HL-60 (cell line): ENCODE data around the gene POLR2B.
"Not testable (repeated sequence)": the region's sequence is repeated elsewhere in the genome, so short reads cannot be mapped to it uniquely, and the experiment has no call there.

Experiments used
- DNase-seq, 2 experiments: peaks; one replicate each; pipeline ENCODE4 v3.0.0-alpha.2; 2010 to 2020; ENCODE audit warnings: low read depth in 1 of 2, low spot score in 1 of 2
- H3K27ac ChIP-seq: fragments of 250-450 bp; sonication (Bioruptor Pico); replicated peaks from 2 replicates; pipeline ENCODE4 v1.5.1; 2020; ENCODE audit warnings: mild to moderate bottlenecking, moderate library complexity
- H3K27me3 ChIP-seq: fragments of 250-450 bp; sonication (Bioruptor Pico); 2 replicates; pipeline ENCODE4 v1.5.1; 2021; ENCODE audit warnings: mild to moderate bottlenecking, moderate library complexity; ENCODE audit not compliant: insufficient read depth, poor library complexity, severe bottlenecking
- H3K4me3 ChIP-seq: replicated peaks from 2 replicates; pipeline ENCODE4 v1.5.1; 2011; ENCODE audit warnings: mild to moderate bottlenecking, control low read depth, low read length; ENCODE audit not compliant: insufficient read depth
- GABPA ChIP-seq: IDR thresholded peaks from 2 replicates; pipeline ENCODE4 v1.6.1; 2012; ENCODE audit warnings: low read depth
- POLR2AphosphoS5 ChIP-seq: IDR thresholded peaks from 2 replicates; pipeline ENCODE4 v1.6.1; 2012; ENCODE audit warnings: low read depth
- SPI1 ChIP-seq: IDR thresholded peaks from 2 replicates; pipeline ENCODE4 v1.6.1; 2012; ENCODE audit warnings: low read depth, mild to moderate bottlenecking, borderline replicate concordance
- TF ChIP-seq, protein P1 (sequence below): IDR thresholded peaks from one replicate; pipeline ENCODE4 v1.5.1; 2011; ENCODE audit warnings: low read length, control low read depth, inconsistent platforms; ENCODE audit not compliant: insufficient read depth
- TF ChIP-seq, protein P2 (sequence below): IDR thresholded peaks from 2 replicates; pipeline ENCODE4 v1.6.1; 2012; ENCODE audit warnings: low read depth; ENCODE audit not compliant: insufficient replicate concordance

POLR2B gene

DNA sequence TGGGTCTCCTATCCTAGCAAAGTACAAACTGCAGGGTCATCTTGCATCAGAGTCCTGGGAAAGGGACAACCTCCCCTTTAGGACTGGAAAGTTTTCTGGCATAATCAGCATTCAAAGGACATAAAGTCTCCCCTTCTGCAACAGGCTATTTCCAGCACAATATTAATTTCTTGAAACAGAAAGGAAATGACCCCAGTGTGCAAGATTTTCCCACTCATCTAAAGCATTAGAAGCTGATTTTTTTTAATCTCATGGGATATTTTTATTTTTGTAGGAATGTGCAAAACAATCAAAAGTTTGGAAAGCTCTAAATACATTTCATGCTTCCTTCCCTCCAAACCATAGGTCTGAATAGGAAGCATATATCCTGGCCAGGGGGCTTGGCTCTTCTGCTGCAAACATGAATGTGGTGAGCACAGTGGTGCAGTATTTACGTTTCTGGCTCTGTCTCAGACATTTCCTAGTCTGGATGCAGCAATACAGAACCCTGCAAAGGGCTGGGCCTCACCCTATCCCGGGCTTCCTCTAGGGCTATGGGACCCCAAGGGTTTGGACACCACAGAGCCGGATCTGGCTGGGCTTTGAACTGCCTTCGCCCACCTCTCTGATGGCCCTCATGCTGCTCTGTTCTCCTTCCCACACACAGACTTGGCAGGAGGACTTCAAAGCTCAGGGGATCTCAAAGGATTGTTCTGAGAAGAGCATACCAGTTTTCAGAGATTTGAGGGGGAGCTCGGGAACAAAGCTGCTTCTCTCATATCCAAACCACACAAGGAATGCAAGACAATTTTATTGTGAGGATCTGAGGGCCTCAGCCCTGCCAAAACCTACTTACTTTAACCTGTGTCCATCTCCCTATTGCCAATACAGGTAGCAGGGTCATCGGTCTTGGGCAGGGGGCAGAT is 64.9 kb downstream of the POLR2B start:
- Histone ChIP-seq H3K27me3 (no peaks in the 10 kb centered on the region), H3K27ac (no peak overlapping the region), H3K4me3 (no peak overlapping the region)
- TF ChIP-seq POLR2AphosphoS5 (no peak), GABPA (no peak), SPI1 (no peak)
- TF ChIP-seq, protein P1, sequence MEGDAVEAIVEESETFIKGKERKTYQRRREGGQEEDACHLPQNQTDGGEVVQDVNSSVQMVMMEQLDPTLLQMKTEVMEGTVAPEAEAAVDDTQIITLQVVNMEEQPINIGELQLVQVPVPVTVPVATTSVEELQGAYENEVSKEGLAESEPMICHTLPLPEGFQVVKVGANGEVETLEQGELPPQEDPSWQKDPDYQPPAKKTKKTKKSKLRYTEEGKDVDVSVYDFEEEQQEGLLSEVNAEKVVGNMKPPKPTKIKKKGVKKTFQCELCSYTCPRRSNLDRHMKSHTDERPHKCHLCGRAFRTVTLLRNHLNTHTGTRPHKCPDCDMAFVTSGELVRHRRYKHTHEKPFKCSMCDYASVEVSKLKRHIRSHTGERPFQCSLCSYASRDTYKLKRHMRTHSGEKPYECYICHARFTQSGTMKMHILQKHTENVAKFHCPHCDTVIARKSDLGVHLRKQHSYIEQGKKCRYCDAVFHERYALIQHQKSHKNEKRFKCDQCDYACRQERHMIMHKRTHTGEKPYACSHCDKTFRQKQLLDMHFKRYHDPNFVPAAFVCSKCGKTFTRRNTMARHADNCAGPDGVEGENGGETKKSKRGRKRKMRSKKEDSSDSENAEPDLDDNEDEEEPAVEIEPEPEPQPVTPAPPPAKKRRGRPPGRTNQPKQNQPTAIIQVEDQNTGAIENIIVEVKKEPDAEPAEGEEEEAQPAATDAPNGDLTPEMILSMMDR: no peak
- TF ChIP-seq, protein P2, sequence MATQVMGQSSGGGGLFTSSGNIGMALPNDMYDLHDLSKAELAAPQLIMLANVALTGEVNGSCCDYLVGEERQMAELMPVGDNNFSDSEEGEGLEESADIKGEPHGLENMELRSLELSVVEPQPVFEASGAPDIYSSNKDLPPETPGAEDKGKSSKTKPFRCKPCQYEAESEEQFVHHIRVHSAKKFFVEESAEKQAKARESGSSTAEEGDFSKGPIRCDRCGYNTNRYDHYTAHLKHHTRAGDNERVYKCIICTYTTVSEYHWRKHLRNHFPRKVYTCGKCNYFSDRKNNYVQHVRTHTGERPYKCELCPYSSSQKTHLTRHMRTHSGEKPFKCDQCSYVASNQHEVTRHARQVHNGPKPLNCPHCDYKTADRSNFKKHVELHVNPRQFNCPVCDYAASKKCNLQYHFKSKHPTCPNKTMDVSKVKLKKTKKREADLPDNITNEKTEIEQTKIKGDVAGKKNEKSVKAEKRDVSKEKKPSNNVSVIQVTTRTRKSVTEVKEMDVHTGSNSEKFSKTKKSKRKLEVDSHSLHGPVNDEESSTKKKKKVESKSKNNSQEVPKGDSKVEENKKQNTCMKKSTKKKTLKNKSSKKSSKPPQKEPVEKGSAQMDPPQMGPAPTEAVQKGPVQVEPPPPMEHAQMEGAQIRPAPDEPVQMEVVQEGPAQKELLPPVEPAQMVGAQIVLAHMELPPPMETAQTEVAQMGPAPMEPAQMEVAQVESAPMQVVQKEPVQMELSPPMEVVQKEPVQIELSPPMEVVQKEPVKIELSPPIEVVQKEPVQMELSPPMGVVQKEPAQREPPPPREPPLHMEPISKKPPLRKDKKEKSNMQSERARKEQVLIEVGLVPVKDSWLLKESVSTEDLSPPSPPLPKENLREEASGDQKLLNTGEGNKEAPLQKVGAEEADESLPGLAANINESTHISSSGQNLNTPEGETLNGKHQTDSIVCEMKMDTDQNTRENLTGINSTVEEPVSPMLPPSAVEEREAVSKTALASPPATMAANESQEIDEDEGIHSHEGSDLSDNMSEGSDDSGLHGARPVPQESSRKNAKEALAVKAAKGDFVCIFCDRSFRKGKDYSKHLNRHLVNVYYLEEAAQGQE: no peak
- no peak for DNase-seq

DNA sequence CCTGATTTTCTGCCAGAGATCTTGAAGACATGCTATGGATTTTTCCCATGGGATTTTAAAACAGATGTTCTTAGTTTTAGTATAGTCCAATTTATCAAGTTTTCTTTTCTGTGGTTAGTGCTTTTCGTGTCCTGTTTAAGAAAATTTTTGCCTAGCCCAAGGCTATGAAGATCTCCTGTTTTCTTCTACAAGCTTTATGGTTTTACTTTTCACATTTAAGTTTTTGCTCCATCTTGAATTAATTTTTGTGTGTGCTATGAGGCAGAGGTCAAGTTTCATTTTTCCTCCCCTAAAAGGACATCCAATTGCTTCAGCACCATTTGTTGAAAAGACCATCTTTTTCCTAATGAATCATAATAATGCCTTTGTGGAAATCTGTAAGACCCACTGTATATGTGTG is 65.6 kb downstream of the POLR2B start:
- Histone ChIP-seq H3K27me3 (no peaks in the 10 kb centered on the region), H3K4me3 (no peak overlapping the region), H3K27ac (no peak overlapping the region)
- TF ChIP-seq, protein P2: no peak
- no peak for TF ChIP-seq SPI1
- no peak for TF ChIP-seq POLR2AphosphoS5
- TF ChIP-seq, protein P1: no peak
- TF ChIP-seq GABPA: no peak
- DNase-seq: no peak

DNA sequence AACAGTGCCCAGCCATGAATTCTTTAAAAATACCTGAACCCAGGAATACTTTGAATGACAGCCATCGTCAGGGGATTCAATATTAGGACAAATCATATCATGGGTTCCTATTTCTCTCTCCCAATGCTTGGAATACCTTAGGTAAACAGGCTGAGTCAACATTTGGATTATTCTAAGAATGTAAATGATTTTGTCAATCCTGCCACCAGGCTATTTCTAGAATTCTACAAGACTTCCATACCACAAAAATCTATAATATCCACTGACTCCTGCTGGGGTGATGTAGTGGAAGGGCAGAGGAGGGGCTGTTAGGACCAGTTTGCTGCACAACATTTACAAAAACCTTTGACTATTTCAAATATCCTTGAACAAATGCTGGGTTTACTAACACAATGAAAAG is 66.3 kb downstream of the POLR2B start:
- no peak for DNase-seq
- H3K27me3 ChIP-seq: no peaks in the 10 kb centered on the region
- no peak overlapping the region for H3K27ac ChIP-seq
- TF ChIP-seq SPI1 (no peak), POLR2AphosphoS5 (no peak), GABPA (no peak)
- TF ChIP-seq, protein P2: no peak
- TF ChIP-seq, protein P1: no peak
- no peak overlapping the region for H3K4me3 ChIP-seq

DNA sequence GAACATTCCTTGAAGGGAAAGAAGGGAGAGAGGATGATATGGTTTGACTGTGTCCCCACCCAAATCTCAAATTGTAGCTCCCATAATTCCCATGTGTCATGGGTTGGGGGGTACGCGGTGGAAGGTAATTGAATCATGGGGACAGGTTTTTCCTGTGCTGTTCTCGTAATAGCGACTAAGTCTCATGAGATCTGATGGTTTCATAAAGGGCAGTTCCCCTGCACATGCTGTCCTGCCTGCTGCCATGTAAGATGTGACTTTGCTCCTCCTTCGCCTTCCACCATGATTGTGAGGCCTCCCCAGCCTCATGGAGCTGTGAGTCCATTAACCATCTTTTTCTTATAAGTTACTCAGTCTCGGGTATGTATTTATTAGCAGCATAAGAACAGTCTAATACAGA is 68.3 kb downstream of the POLR2B start:
- not testable (repeated sequence) for H3K27me3 ChIP-seq, DNase-seq, H3K27ac ChIP-seq, H3K4me3 ChIP-seq
